ENCODE results near the gene EML4. TPM values are rescaled to one million over a fixed set of nuclear protein-coding genes. Genes with fewer than 3 reads are reported as not detected.

EML4 gene
- total and polyA plus RNA-seq, 2 of the 13 experiments (the other 11 are each of a cell fraction or from before 2014, with no cell fraction given): 243 to 476 TPM

- TF ChIP-seq ZFYVE20 (CRISPR knock-in tag; IDR thresholded peaks at IDR 0.05; ENCODE audit: borderline replicate concordance, low read depth) (no peak), KDM5B (CRISPR knock-in tag; IDR thresholded peaks at IDR 0.05; ENCODE audit: borderline replicate concordance) (no peak), RBFOX2 (IDR thresholded peaks at IDR 0.05; ENCODE audit: low read depth, low read length) (no peak), NR2F1 (CRISPR knock-in tag; IDR thresholded peaks at IDR 0.05) (no peak), ELF4 (CRISPR knock-in tag; IDR thresholded peaks at IDR 0.05; ENCODE audit: borderline replicate concordance) (0 out of 2 replicates have a peak, but pooled peaks have one; percentile 24), ARHGAP35 (CRISPR knock-in tag; IDR thresholded peaks at IDR 0.05; ENCODE audit: borderline replicate concordance) (no peak), ZBTB40 (IDR thresholded peaks at IDR 0.05) (no peak), ZBTB40 (CRISPR knock-in tag; IDR thresholded peaks at IDR 0.05) (no peak), HOXD1 (CRISPR knock-in tag; IDR thresholded peaks at IDR 0.05) (no peak), SSRP1 (CRISPR knock-in tag; IDR thresholded peaks at IDR 0.05) (no peak), POLR2G (IDR thresholded peaks at IDR 0.05; ENCODE audit: low read depth, low read length) (0 out of 2 replicates have a peak, but pooled peaks have one; percentile 29), RARG (CRISPR knock-in tag; IDR thresholded peaks at IDR 0.05; ENCODE audit: low read depth) (0 out of 2 replicates have a peak, but pooled peaks have one; percentile 83), MED1 (CRISPR knock-in tag; IDR thresholded peaks at IDR 0.05) (peak; percentile 16; the same call in 1 of the 2 replicates), ZNF468 (CRISPR knock-in tag; IDR thresholded peaks at IDR 0.05) (no peak), NONO (IDR thresholded peaks at IDR 0.05) (no peak), NONO (CRISPR knock-in tag; conservative IDR thresholded peaks at IDR 0.05) (no peak), ZNF670 (CRISPR knock-in tag; IDR thresholded peaks at IDR 0.05; ENCODE audit: borderline replicate concordance) (no peak), PAF1 (CRISPR knock-in tag; IDR thresholded peaks at IDR 0.05) (0 out of 2 replicates have a peak, but pooled peaks have one; percentile 62), GPBP1L1 (CRISPR knock-in tag; IDR thresholded peaks at IDR 0.05) (no peak), ZNF431 (CRISPR knock-in tag; IDR thresholded peaks at IDR 0.05; ENCODE audit: borderline replicate concordance, low read depth) (no peak), RBM22 (optimal IDR thresholded peaks at IDR 0.05; ENCODE audit: low read length) (peak; percentile 89), IKZF1 (IDR thresholded peaks at IDR 0.05) (no peak), MBD4 (IDR thresholded peaks at IDR 0.05; ENCODE audit: borderline replicate concordance, low read length) (no peak)
Measured at GRCh38 chr2:42194428-42194827, 25.3 kb downstream of the EML4 start (continued).

Measured in HepG2 (cell line).